GM10248 (cell line): Measurements from ENCODE around the gene OAS1.

Experiments
- CTCF ChIA-PET: fragments of 300-600 bp; sonication (Branson Sonifier 250); formaldehyde crosslinking; extraction: SDS; loops from one replicate; lab custom pipeline; 2021; ENCODE audit warnings: antibody characterized with exemption; lab: Yijun Ruan, JAX
- POLR2A ChIA-PET: fragments of 350-650 bp; sonication (Branson Sonifier 250); formaldehyde crosslinking; extraction: SDS; loops from one replicate; lab custom pipeline; 2020; ENCODE audit warnings: antibody characterized with exemption; lab: Yijun Ruan, JAX
- DNase-seq: peaks from one replicate; pipeline ENCODE4 v3.0.0; 2012; ENCODE audit errors: extremely low spot score
- TF ChIP-seq, protein P1 (sequence below): IDR thresholded peaks from 2 replicates; pipeline ENCODE4 v1.5.1; 2012; ENCODE audit warnings: mild to moderate bottlenecking, low read depth; ENCODE audit errors: extremely low read depth, missing control alignments, control extremely low read depth

The OAS1 gene

GRCh38 chr12:112937741-112938719 is 31.3 kb downstream of the OAS1 start, which contains the start of gene OAS3:
TSS of gene OAS3 (plus strand) at chr12:112938474. CDS start at chr12:112938531, 57 bp downstream.
- POLR2A ChIA-PET = no interaction called here
- TF ChIP-seq, protein P1, sequence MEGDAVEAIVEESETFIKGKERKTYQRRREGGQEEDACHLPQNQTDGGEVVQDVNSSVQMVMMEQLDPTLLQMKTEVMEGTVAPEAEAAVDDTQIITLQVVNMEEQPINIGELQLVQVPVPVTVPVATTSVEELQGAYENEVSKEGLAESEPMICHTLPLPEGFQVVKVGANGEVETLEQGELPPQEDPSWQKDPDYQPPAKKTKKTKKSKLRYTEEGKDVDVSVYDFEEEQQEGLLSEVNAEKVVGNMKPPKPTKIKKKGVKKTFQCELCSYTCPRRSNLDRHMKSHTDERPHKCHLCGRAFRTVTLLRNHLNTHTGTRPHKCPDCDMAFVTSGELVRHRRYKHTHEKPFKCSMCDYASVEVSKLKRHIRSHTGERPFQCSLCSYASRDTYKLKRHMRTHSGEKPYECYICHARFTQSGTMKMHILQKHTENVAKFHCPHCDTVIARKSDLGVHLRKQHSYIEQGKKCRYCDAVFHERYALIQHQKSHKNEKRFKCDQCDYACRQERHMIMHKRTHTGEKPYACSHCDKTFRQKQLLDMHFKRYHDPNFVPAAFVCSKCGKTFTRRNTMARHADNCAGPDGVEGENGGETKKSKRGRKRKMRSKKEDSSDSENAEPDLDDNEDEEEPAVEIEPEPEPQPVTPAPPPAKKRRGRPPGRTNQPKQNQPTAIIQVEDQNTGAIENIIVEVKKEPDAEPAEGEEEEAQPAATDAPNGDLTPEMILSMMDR = no peak
- CTCF ChIA-PET = interaction anchor here (1.1 to 1.6 kb wide), 5 partner anchors 13 to 55 kb away, joined by 3 to 11 read pairs (median 4); no protein-coding TSS in a partner anchor
- peak; percentile 69 for DNase-seq

DNA sequence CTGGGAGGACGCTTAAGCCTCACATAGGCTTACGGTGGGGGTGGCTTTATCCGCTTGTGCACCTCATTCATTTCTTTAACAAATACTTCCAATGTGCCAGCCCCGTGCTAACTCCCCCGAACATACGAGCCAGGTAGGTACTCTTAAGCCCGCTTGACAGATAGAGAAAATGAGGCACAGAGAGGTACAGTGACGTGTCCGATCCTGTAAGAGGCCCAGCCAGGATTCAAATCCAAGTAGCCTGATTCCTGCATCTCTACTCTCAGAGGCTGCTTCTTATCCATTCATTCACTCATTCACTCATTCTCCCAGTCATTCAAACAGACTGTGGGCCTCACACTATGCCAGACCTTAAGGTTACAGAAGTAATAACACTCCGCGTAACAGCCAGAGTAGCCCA is 32.0 kb downstream of the OAS1 start:
- ChIA-PET CTCF (interaction anchor here (1.6 kb wide), 1 partner anchor 37 kb away, joined by 11 read pairs; no protein-coding TSS in a partner anchor), POLR2A (no interaction called here)
- TF ChIP-seq, protein P1 = no peak
- no peak for DNase-seq

DNA sequence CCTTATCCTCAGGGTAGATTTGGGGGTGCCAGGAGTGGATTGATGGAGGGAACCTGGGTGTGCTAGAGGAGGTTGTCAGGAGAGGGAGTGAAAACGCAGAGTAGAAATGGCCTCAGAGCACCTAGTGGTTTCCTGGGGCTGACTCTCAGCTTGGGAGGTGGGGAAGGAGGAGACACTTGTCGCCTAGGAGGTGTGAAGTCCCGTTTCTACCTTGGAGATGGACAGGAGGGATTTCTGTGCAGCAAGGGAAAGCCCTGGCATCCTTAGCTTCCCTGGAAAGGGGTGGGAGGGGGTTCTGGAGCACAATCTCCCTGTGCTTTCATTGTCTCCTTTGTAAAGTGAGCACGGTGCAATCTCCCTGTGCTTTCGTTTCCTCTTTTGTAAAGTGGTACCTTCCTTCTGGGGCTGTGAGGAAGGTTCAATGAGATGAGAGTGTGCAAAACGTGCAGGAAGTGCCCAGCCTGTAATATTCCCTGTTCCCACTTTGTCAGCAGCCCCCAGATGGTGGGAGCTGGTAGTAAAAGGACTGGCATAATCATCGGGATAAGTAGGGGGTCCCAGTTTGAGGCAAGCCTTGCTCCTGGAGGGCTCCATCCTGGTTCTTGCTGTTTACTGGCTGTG is 33.1 kb downstream of the OAS1 start:
- DNase-seq = peak; percentile 69
- ChIA-PET CTCF (interaction anchor here (1.2 to 1.5 kb wide), 2 partner anchors 35 to 38 kb away, joined by 4 read pairs; partner anchors contain the start of gene OAS2), POLR2A (no interaction called here)
- TF ChIP-seq, protein P1 = no peak

- ChIA-PET POLR2A (no interaction called here), CTCF (interaction anchor here (1.7 kb wide), 1 partner anchor 10 kb away, joined by 4 read pairs; no protein-coding TSS in a partner anchor)
- DNase-seq = no peak
- TF ChIP-seq, protein P1 = no peak
Observed at GRCh38 chr12:112941528-112942335, 35.0 kb downstream of the OAS1 start.

DNA sequence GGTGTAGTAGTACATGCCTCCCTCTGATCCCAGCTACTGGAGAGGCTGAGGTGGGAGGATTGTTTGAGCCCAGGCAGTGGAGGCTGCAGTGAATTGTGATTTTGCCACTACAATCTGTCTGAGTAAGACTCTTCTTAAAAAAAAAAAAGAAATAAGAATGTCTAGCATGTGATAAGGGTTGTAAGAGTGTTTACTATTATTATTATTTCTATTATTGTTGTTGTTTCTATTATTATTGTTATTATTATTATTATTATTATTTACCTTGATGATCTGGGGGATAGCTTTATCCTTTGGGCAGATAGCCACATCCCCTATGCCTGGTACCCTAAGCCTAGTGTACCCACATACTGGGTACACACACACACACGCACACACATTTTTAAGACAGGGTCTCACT is 35.8 kb downstream of the OAS1 start:
- CTCF ChIA-PET = interaction anchor here (1.5 to 1.7 kb wide), 2 partner anchors 9 to 42 kb away, joined by 3 to 4 read pairs; no protein-coding TSS in a partner anchor
- POLR2A ChIA-PET = no interaction called here
- TF ChIP-seq, protein P1 = no peak

More for the DNA sequence above, 35.8 kb downstream of the OAS1 start:
- DNase-seq = no peak
